Stimulated activated naive B cell treated with anti-CD40 and anti-IgM and Interleukin-4, amounts not matched to agents 10 μg/mL and 1 μg/mL and 100 μg/mL, for 72 hours (primary cell): Measurements from ENCODE around the gene LIPE.

ENCODE experiments used
- ATAC-seq, 2 donors: fragments of 150-1000 bp; cut with Tn5 transposase; replicated peaks; 2 replicates each; pipeline ENCODE4 v1.10.0; 2021; ENCODE audit warnings: moderate library complexity in 1 of 2
- DNase-seq: peaks from one replicate; pipeline ENCODE4 v3.0.0; 2021
- H3K27ac Mint-ChIP-seq: one replicate; pipeline ENCODE4 v1.8.0; 2022; ENCODE audit warnings: mild to moderate bottlenecking, mixed read lengths
- H3K27me3 Mint-ChIP-seq, 2 donors: one replicate each; pipeline ENCODE4 v1.8.0; 2022; ENCODE audit warnings: mixed read lengths in 2 of 2
- H3K36me3 Mint-ChIP-seq, 2 donors: one replicate each; pipeline ENCODE4 v1.8.0; 2022; ENCODE audit warnings: mixed read lengths in 2 of 2, mild to moderate bottlenecking in 1 of 2
- H3K4me1 Mint-ChIP-seq, 2 donors: one replicate each; pipeline ENCODE4 v1.8.0; 2022; ENCODE audit warnings: mixed read lengths in 2 of 2, mild to moderate bottlenecking in 1 of 2
- H3K4me3 Mint-ChIP-seq, 2 donors: one replicate each; pipeline ENCODE4 v1.8.0; 2022; ENCODE audit warnings: mild to moderate bottlenecking in 2 of 2, mixed read lengths in 2 of 2, moderate library complexity in 1 of 2
- H3K9me3 Mint-ChIP-seq, 2 donors: one replicate each; pipeline ENCODE4 v1.8.0; 2022; ENCODE audit warnings: mixed read lengths in 2 of 2, mild to moderate bottlenecking in 1 of 2

Gene LIPE

GRCh38 chr19:42370626-42371175 lies 56.5 kb downstream of the LIPE start:
- no peak for ATAC-seq
- no peaks in the 10 kb centered on the region for H3K27me3 Mint-ChIP-seq
- H3K36me3 Mint-ChIP-seq, result peaks cover 12 to 39% of the 10 kb centered on the region in 2 donors
- peaks cover 25 to 49% of the 10 kb centered on the region in 2 donors for H3K4me1 Mint-ChIP-seq
- no peak overlapping the region for H3K4me3 Mint-ChIP-seq
- peak overlapping the region; percentile 57 for H3K27ac Mint-ChIP-seq
- no peaks in the 10 kb centered on the region for H3K9me3 Mint-ChIP-seq
- no peak for DNase-seq

DNA sequence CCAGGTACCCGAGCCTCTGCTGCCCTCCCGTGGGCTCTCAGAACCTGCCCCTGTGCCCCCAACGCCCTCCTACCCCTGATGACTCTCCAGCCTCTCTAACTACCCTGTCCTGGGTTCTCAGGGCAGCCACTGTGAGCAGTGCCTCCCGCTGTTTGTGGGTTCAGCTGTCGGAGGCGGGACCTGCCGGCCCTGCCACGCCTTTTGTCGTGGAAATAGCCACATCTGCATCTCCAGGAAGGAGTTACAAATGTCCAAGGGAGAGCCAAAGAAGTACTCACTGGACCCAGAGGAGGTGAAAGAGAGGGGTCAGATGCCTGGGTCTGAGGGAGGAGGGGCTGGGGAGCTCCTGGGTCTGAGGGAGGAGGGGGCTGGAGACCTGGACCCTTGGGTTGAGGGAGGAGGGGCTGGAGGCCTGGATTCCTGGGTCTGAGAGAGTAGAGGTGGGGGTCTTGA lies 57.1 kb downstream of the LIPE start:
- Mint-ChIP-seq H3K9me3 (peaks cover under 1 to 1% of the 10 kb centered on the region in 2 donors), H3K27ac (peak overlapping the region; percentile 57), H3K36me3 (peaks cover 13 to 37% of the 10 kb centered on the region in 2 donors), H3K4me1 (peaks cover 27 to 54% of the 10 kb centered on the region in 2 donors), H3K4me3 (peak overlapping the region in 1 of 2 donors; percentile 10), H3K27me3 (no peaks in the 10 kb centered on the region)
- DNase-seq, result no peak
- no peak for ATAC-seq

- H3K4me3 Mint-ChIP-seq, result no peak overlapping the region
- peaks cover 33 to 60% of the 10 kb centered on the region in 2 donors for H3K4me1 Mint-ChIP-seq
- H3K9me3 Mint-ChIP-seq, result peaks cover 1 to 3% of the 10 kb centered on the region in 2 donors
- ATAC-seq, result no peak
- DNase-seq, result no peak
- no peaks in the 10 kb centered on the region for H3K27me3 Mint-ChIP-seq
- H3K36me3 Mint-ChIP-seq, result peaks cover 14 to 37% of the 10 kb centered on the region in 2 donors
- no peak overlapping the region for H3K27ac Mint-ChIP-seq
Measured at GRCh38 chr19:42369433-42370067, 57.6 kb downstream of the LIPE start.

GRCh38 chr19:42368765-42369164 lies 58.4 kb downstream of the LIPE start:
- no peak for DNase-seq
- ATAC-seq, result no peak

GRCh38 chr19:42368360-42368759 lies 58.8 kb downstream of the LIPE start:
- DNase-seq, result no peak
- peaks cover 20 to 45% of the 10 kb centered on the region in 2 donors for H3K36me3 Mint-ChIP-seq
- H3K4me3 Mint-ChIP-seq, result no peak overlapping the region
- ATAC-seq, result no peak
- no peaks in the 10 kb centered on the region for H3K27me3 Mint-ChIP-seq
- H3K9me3 Mint-ChIP-seq, result peaks cover 8 to 13% of the 10 kb centered on the region in 2 donors
- H3K4me1 Mint-ChIP-seq, result peaks cover 43 to 71% of the 10 kb centered on the region in 2 donors
- no peak overlapping the region for H3K27ac Mint-ChIP-seq

More at GRCh38 chr19:42368765-42369164, 58.4 kb downstream of the LIPE start:
- peaks cover 40 to 67% of the 10 kb centered on the region in 2 donors for H3K4me1 Mint-ChIP-seq
- H3K9me3 Mint-ChIP-seq, result peaks cover 6 to 9% of the 10 kb centered on the region in 2 donors
- no peaks in the 10 kb centered on the region for H3K27me3 Mint-ChIP-seq
- H3K36me3 Mint-ChIP-seq, result peaks cover 16 to 41% of the 10 kb centered on the region in 2 donors
- H3K27ac Mint-ChIP-seq, result no peak overlapping the region
- no peak overlapping the region for H3K4me3 Mint-ChIP-seq

DNA sequence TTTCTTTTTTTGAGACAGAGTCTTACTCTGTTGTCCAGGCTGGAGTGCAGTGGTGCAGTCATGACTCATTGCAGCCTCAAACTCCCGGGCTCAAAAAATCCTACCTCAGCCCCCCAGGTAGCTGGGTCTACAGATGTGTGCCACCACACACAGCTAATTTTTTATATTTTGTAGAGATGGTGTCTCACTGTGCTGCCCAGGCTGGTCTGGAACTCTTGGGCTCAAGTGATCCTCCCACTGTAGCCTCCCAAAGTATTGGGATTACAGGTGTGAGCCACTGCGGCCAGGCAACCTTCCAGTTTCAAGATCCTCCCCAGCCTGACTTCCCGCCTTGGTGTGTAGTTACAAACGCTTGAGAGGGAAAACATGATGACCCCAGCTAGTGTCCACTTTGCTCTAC lies 59.3 kb downstream of the LIPE start:
- Mint-ChIP-seq H3K9me3 (peaks cover 8 to 15% of the 10 kb centered on the region in 2 donors), H3K27ac (peak overlapping the region; percentile 2), H3K4me1 (peaks cover 47 to 75% of the 10 kb centered on the region in 2 donors), H3K27me3 (no peaks in the 10 kb centered on the region), H3K36me3 (peaks cover 24 to 50% of the 10 kb centered on the region in 2 donors), H3K4me3 (no peak overlapping the region)
- DNase-seq (no peak), ATAC-seq (no peak)

- peaks cover 42 to 66% of the 10 kb centered on the region in 2 donors for H3K4me1 Mint-ChIP-seq
- H3K27ac Mint-ChIP-seq, result peak overlapping the region; percentile 47
- DNase-seq, result no peak
- H3K36me3 Mint-ChIP-seq, result peaks cover 26 to 59% of the 10 kb centered on the region in 2 donors
- peaks cover 8 to 15% of the 10 kb centered on the region in 2 donors for H3K9me3 Mint-ChIP-seq
- no peak overlapping the region for H3K4me3 Mint-ChIP-seq
- no peak for ATAC-seq
- H3K27me3 Mint-ChIP-seq, result no peaks in the 10 kb centered on the region
Measured at GRCh38 chr19:42366673-42367072, 60.5 kb downstream of the LIPE start.

DNA sequence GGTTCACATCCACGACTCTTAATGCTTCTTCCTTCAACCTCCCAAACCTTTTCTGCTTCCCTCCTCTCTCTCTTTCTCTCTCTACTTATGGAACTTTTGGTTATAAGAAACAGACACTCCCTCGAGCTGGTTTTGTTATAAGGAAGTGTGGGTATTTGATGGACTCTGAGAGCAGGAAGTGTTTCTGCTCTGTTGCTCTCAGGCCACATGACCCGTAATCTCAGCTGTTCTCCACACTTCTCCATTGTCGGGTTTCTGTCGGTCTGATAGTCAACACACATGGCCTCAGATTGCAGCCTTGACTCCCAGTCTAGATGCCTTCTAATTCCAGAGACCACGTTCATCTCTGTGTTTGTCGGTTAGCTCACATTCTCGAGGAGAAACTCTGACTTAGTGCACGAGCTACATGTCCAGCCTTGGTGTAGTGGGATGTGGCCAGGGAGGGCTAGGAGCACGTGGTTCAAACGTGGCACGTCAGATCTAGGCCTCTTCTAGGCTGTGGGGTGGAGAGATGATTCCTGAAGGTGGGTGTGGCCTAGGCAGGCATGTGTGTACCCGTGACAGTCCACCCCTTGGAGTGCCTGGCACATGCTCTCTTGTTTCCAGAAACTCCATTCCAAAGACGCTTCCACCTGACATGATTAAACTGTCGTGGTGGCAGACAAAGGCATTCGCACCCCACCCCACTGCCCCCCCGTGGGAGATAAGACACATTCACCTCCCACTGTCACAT lies 63.4 kb downstream of the LIPE start:
- DNase-seq, result no peak
- H3K36me3 Mint-ChIP-seq, result peaks cover 35 to 63% of the 10 kb centered on the region in 2 donors
- H3K27ac Mint-ChIP-seq, result peak overlapping the region; percentile 73
- H3K4me3 Mint-ChIP-seq, result peak overlapping the region in 1 of 2 donors; percentile 9
- no peaks in the 10 kb centered on the region for H3K27me3 Mint-ChIP-seq
- H3K9me3 Mint-ChIP-seq, result peaks cover 8 to 15% of the 10 kb centered on the region in 2 donors
- H3K4me1 Mint-ChIP-seq, result peaks cover 31 to 47% of the 10 kb centered on the region in 2 donors
- peak; percentile 61 to 74 for ATAC-seq

DNA sequence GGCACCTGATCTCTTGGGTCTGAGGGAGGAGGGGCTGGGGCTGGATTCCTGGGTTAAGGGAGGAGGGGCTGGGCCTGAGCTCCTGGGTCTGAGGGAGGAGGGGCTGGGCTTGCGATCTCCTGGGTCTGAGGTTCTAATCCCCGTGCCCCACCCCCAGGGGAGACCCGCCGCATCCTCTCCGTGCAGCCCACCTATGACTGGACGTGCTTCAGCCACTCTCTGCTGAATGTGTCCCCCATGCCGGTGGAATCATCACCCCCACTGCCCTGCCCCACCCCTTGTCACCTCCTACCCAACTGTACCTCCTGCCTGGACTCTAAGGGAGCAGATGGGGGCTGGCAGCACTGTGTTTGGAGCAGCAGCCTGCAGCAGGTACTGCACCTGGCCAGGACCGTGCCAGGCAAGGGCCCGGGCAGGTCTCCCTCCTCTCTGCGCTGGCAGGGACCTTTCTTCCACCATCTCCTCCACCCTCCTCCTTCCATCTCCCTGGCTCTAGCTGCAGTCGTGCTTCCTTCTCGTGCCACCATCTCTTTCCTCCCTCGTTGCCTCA lies 64.2 kb downstream of the LIPE start:
- DNase-seq (no peak), ATAC-seq (no peak)
- Mint-ChIP-seq H3K36me3 (peaks cover 42 to 65% of the 10 kb centered on the region in 2 donors), H3K4me1 (peaks cover 31 to 42% of the 10 kb centered on the region in 2 donors), H3K27me3 (no peaks in the 10 kb centered on the region), H3K9me3 (peaks cover 8 to 15% of the 10 kb centered on the region in 2 donors), H3K27ac (peak overlapping the region; percentile 73), H3K4me3 (no peak overlapping the region)

GRCh38 chr19:42362342-42362741 lies 64.8 kb downstream of the LIPE start:
- ATAC-seq, result no peak
- no peak for DNase-seq
- peaks cover 26 to 42% of the 10 kb centered on the region in 2 donors for H3K4me1 Mint-ChIP-seq
- peak overlapping the region; percentile 9 for H3K27ac Mint-ChIP-seq
- H3K4me3 Mint-ChIP-seq, result no peak overlapping the region
- H3K27me3 Mint-ChIP-seq, result no peaks in the 10 kb centered on the region
- H3K36me3 Mint-ChIP-seq, result peaks cover 45 to 65% of the 10 kb centered on the region in 2 donors
- peaks cover 8 to 15% of the 10 kb centered on the region in 2 donors for H3K9me3 Mint-ChIP-seq

GRCh38 chr19:42361545-42361910 lies 65.7 kb downstream of the LIPE start:
- Mint-ChIP-seq H3K27me3 (no peaks in the 10 kb centered on the region), H3K4me1 (peaks cover 26 to 39% of the 10 kb centered on the region in 2 donors), H3K27ac (peak overlapping the region; percentile 53), H3K4me3 (no peak overlapping the region), H3K36me3 (peaks cover 47 to 67% of the 10 kb centered on the region in 2 donors), H3K9me3 (peaks cover 8 to 15% of the 10 kb centered on the region in 2 donors)
- ATAC-seq (no peak), DNase-seq (no peak)

- Mint-ChIP-seq H3K4me3 (no peak overlapping the region), H3K27me3 (no peaks in the 10 kb centered on the region), H3K4me1 (peaks cover 23 to 34% of the 10 kb centered on the region in 2 donors), H3K27ac (peak overlapping the region; percentile 38), H3K9me3 (peaks cover 8 to 15% of the 10 kb centered on the region in 2 donors), H3K36me3 (peaks cover 49 to 70% of the 10 kb centered on the region in 2 donors)
- ATAC-seq (no peak), DNase-seq (no peak)
Measured at GRCh38 chr19:42360787-42361544, 66.2 kb downstream of the LIPE start.

- no peaks in the 10 kb centered on the region for H3K9me3 Mint-ChIP-seq
- H3K4me3 Mint-ChIP-seq, result no peak overlapping the region
- H3K4me1 Mint-ChIP-seq, result peaks cover 4 to 7% of the 10 kb centered on the region in 2 donors
- no peaks in the 10 kb centered on the region for H3K27me3 Mint-ChIP-seq
- H3K27ac Mint-ChIP-seq, result no peak overlapping the region
- DNase-seq (no peak), ATAC-seq (no peak)
- H3K36me3 Mint-ChIP-seq, result peaks cover 43 to 59% of the 10 kb centered on the region in 2 donors
Measured at GRCh38 chr19:42357290-42357689, 69.9 kb downstream of the LIPE start.
